ENCODE results near the gene CCIN.
A peak's percentile ranks its signal among the peaks of the same experiment; 100 is the strongest.

CCIN gene

GRCh38 chr9:36135741-36136271 lies 33.4 kb upstream of the CCIN start:
- Histone ChIP-seq H3K4me3 (ENCODE audit: low read length) (peak overlapping the region; percentile 57), H3K4me1 (ENCODE audit: insufficient read depth, low read length) (peaks cover 12% of the 10 kb centered on the region), H2AFZ (ENCODE audit: low read depth, low read length) (peak overlapping the region; percentile 91), H3K36me3 (ENCODE audit: insufficient read depth, low read length) (no peaks in the 10 kb centered on the region), H3K27me3 (ENCODE audit: insufficient read depth, low read length) (peaks cover 11% of the 10 kb centered on the region), H3K9me3 (ENCODE audit: low read length) (no peaks in the 10 kb centered on the region)

- peak within 1 kb of the TSS; percentile 57 for H3K4me3 ChIP-seq (ENCODE audit: low read length)
- no peaks in the 10 kb centered on the region for H3K9me3 ChIP-seq (ENCODE audit: low read length)
- H3K4me1 ChIP-seq (ENCODE audit: insufficient read depth, low read length), result peaks cover 12% of the 10 kb centered on the region
- H2AFZ ChIP-seq (ENCODE audit: low read depth, low read length), result peak within 1 kb of the TSS; percentile 91
- H3K27me3 ChIP-seq (ENCODE audit: insufficient read depth, low read length), result peaks cover 11% of the 10 kb centered on the region
- no peaks in the 10 kb centered on the region for H3K36me3 ChIP-seq (ENCODE audit: insufficient read depth, low read length)
Measured at GRCh38 chr9:36136272-36136893, 32.8 kb upstream of the CCIN start, which contains the start of gene GLIPR2. Gene GLIPR2, plus strand, starts transcription at chr9:36136733. Its CDS starts 46 bp downstream, at chr9:36136779.

GRCh38 chr9:36136894-36137391 lies 32.2 kb upstream of the CCIN start:
- H3K4me1 ChIP-seq (ENCODE audit: insufficient read depth, low read length), result peaks cover 12% of the 10 kb centered on the region
- H3K9me3 ChIP-seq (ENCODE audit: low read length), result no peaks in the 10 kb centered on the region
- H3K36me3 ChIP-seq (ENCODE audit: insufficient read depth, low read length), result no peaks in the 10 kb centered on the region
- peak overlapping the region; percentile 91 for H2AFZ ChIP-seq (ENCODE audit: low read depth, low read length)
- peak overlapping the region; percentile 57 for H3K4me3 ChIP-seq (ENCODE audit: low read length)
- peaks cover 11% of the 10 kb centered on the region for H3K27me3 ChIP-seq (ENCODE audit: insufficient read depth, low read length)

GRCh38 chr9:36137392-36138004 lies 31.7 kb upstream of the CCIN start:
- Histone ChIP-seq H3K36me3 (ENCODE audit: insufficient read depth, low read length) (no peaks in the 10 kb centered on the region), H2AFZ (ENCODE audit: low read depth, low read length) (peak overlapping the region; percentile 91), H3K9me3 (ENCODE audit: low read length) (no peaks in the 10 kb centered on the region), H3K4me3 (ENCODE audit: low read length) (peak overlapping the region; percentile 57), H3K4me1 (ENCODE audit: insufficient read depth, low read length) (peaks cover 12% of the 10 kb centered on the region), H3K27me3 (ENCODE audit: insufficient read depth, low read length) (peaks cover 11% of the 10 kb centered on the region)

- no peak overlapping the region for H2AFZ ChIP-seq (ENCODE audit: low read depth, low read length)
- no peak overlapping the region for H3K4me3 ChIP-seq (ENCODE audit: low read length)
- no peaks in the 10 kb centered on the region for H3K9me3 ChIP-seq (ENCODE audit: low read length)
- peaks cover 11% of the 10 kb centered on the region for H3K27me3 ChIP-seq (ENCODE audit: insufficient read depth, low read length)
- no peaks in the 10 kb centered on the region for H3K36me3 ChIP-seq (ENCODE audit: insufficient read depth, low read length)
- H3K4me1 ChIP-seq (ENCODE audit: insufficient read depth, low read length), result peaks cover 12% of the 10 kb centered on the region
Measured at GRCh38 chr9:36138496-36138895, 30.7 kb upstream of the CCIN start.

- Histone ChIP-seq H2AFZ (ENCODE audit: low read depth, low read length) (no peak overlapping the region), H3K36me3 (ENCODE audit: insufficient read depth, low read length) (no peaks in the 10 kb centered on the region), H3K4me3 (ENCODE audit: low read length) (no peak overlapping the region), H3K27me3 (ENCODE audit: insufficient read depth, low read length) (peaks cover 11% of the 10 kb centered on the region), H3K4me1 (ENCODE audit: insufficient read depth, low read length) (peaks cover 12% of the 10 kb centered on the region), H3K9me3 (ENCODE audit: low read length) (no peaks in the 10 kb centered on the region)
Measured at GRCh38 chr9:36138901-36139300, 30.3 kb upstream of the CCIN start.

GRCh38 chr9:36140086-36141084 lies 28.8 kb upstream of the CCIN start:
- H3K36me3 ChIP-seq (ENCODE audit: insufficient read depth, low read length), result no peaks in the 10 kb centered on the region
- H3K27me3 ChIP-seq (ENCODE audit: insufficient read depth, low read length), result peaks cover 6% of the 10 kb centered on the region
- H3K4me1 ChIP-seq (ENCODE audit: insufficient read depth, low read length), result peaks cover 12% of the 10 kb centered on the region
- H3K9me3 ChIP-seq (ENCODE audit: low read length), result peaks cover 2% of the 10 kb centered on the region
- H3K4me3 ChIP-seq (ENCODE audit: low read length), result no peak overlapping the region
- no peak overlapping the region for H2AFZ ChIP-seq (ENCODE audit: low read depth, low read length)

GRCh38 chr9:36141288-36141687 lies 27.9 kb upstream of the CCIN start:
- Histone ChIP-seq H3K4me1 (ENCODE audit: insufficient read depth, low read length) (peaks cover 6% of the 10 kb centered on the region), H3K9me3 (ENCODE audit: low read length) (peaks cover 6% of the 10 kb centered on the region), H3K4me3 (ENCODE audit: low read length) (no peak overlapping the region), H2AFZ (ENCODE audit: low read depth, low read length) (no peak overlapping the region), H3K36me3 (ENCODE audit: insufficient read depth, low read length) (no peaks in the 10 kb centered on the region), H3K27me3 (ENCODE audit: insufficient read depth, low read length) (no peaks in the 10 kb centered on the region)

- Histone ChIP-seq H3K4me1 (ENCODE audit: insufficient read depth, low read length) (peaks cover 6% of the 10 kb centered on the region), H3K27me3 (ENCODE audit: insufficient read depth, low read length) (no peaks in the 10 kb centered on the region), H3K9me3 (ENCODE audit: low read length) (peaks cover 6% of the 10 kb centered on the region), H3K4me3 (ENCODE audit: low read length) (no peak overlapping the region), H3K36me3 (ENCODE audit: insufficient read depth, low read length) (no peaks in the 10 kb centered on the region), H2AFZ (ENCODE audit: low read depth, low read length) (no peak overlapping the region)
Measured at GRCh38 chr9:36141761-36142160, 27.4 kb upstream of the CCIN start.

- Histone ChIP-seq H3K36me3 (ENCODE audit: insufficient read depth, low read length) (no peaks in the 10 kb centered on the region), H2AFZ (ENCODE audit: low read depth, low read length) (no peak overlapping the region), H3K4me1 (ENCODE audit: insufficient read depth, low read length) (peaks cover under 1% of the 10 kb centered on the region)
Measured at GRCh38 chr9:36142510-36143244, 26.5 kb upstream of the CCIN start.

GRCh38 chr9:36143245-36143641 lies 25.9 kb upstream of the CCIN start:
- no peaks in the 10 kb centered on the region for H3K4me1 ChIP-seq (ENCODE audit: insufficient read depth, low read length)

More at GRCh38 chr9:36142510-36143244, 26.5 kb upstream of the CCIN start:
- no peaks in the 10 kb centered on the region for H3K27me3 ChIP-seq (ENCODE audit: insufficient read depth, low read length)
- peaks cover 6% of the 10 kb centered on the region for H3K9me3 ChIP-seq (ENCODE audit: low read length)
- H3K4me3 ChIP-seq (ENCODE audit: low read length), result no peak overlapping the region

More at GRCh38 chr9:36143245-36143641, 25.9 kb upstream of the CCIN start:
- no peak overlapping the region for H2AFZ ChIP-seq (ENCODE audit: low read depth, low read length)
- no peaks in the 10 kb centered on the region for H3K36me3 ChIP-seq (ENCODE audit: insufficient read depth, low read length)
- H3K27me3 ChIP-seq (ENCODE audit: insufficient read depth, low read length), result no peaks in the 10 kb centered on the region
- H3K9me3 ChIP-seq (ENCODE audit: low read length), result peaks cover 6% of the 10 kb centered on the region
- no peak overlapping the region for H3K4me3 ChIP-seq (ENCODE audit: low read length)

Data from neuron (in vitro differentiated cells).